ENCODE results near the gene VPS16. TPM values are rescaled to one million over a fixed set of nuclear protein-coding genes. Genes with fewer than 3 reads are reported as not detected.
"Not testable (repeated sequence)": the region's sequence is repeated elsewhere in the genome, so short reads cannot be mapped to it uniquely, and the experiment has no call there.

VPS16 gene
- total RNA-seq, 2 donors from 2014 or later: 54.3 to 60.7 TPM

GRCh38 chr20:2800521-2801285 lies 39.8 kb upstream of the VPS16 start, which contains the start of gene CPXM1:
Gene CPXM1, minus strand, starts transcription at chr20:2800627. Its CDS starts 55 bp downstream, at chr20:2800572.
- H3K36me3 Mint-ChIP-seq (ENCODE audit: insufficient read depth in 2 of 2): peaks cover 3 to 6% of the 10 kb centered on the region in 2 donors
- H3K4me3 Mint-ChIP-seq: peak within 1 kb of the TSS; percentile 89 to 95
- H3K4me1 Mint-ChIP-seq (ENCODE audit: low read depth): peaks cover 27% of the 10 kb centered on the region
- peaks cover 62% of the 10 kb centered on the region for H3K27me3 Mint-ChIP-seq (ENCODE audit: low read depth)
- peak; percentile 64 to 74 for ATAC-seq (replicated peaks in 1 of 2)
- H3K9me3 Mint-ChIP-seq: no peaks in the 10 kb centered on the region
- peak within 1 kb of the TSS; percentile 29 for H3K27ac Mint-ChIP-seq
- peak; percentile 33 to 52 for DNase-seq

DNA sequence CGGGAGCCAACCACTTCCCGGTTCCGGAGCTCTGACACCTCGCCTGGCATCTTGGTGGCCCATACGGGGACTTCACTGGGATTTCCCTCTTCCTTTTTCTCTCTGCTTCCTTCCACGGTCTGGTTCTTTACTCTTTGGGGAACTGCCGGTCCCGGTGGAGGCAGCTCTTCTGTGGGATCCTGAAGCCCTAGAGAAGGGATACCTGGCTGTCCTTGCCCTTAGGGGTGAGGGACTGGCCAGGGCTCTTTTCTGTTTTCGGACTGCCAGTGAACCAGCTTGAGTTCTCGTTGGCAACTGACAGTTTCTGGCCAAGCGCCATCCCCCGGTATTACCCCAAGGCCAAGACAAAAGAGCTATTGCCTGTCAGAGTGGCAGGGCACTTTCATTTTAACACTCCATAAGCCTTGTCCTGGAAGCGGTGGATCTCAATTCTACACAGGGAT lies 39.2 kb upstream of the VPS16 start:
- H3K9me3 Mint-ChIP-seq: no peaks in the 10 kb centered on the region
- DNase-seq (no peak), ATAC-seq (replicated peaks in 1 of 2) (no peak)
- peaks cover 3 to 6% of the 10 kb centered on the region in 2 donors for H3K36me3 Mint-ChIP-seq (ENCODE audit: insufficient read depth in 2 of 2)
- H3K4me3 Mint-ChIP-seq: peak overlapping the region; percentile 79 to 88
- H3K4me1 Mint-ChIP-seq (ENCODE audit: low read depth): peaks cover 27% of the 10 kb centered on the region
- no peak overlapping the region for H3K27ac Mint-ChIP-seq
- peaks cover 68% of the 10 kb centered on the region for H3K27me3 Mint-ChIP-seq (ENCODE audit: low read depth)

DNA sequence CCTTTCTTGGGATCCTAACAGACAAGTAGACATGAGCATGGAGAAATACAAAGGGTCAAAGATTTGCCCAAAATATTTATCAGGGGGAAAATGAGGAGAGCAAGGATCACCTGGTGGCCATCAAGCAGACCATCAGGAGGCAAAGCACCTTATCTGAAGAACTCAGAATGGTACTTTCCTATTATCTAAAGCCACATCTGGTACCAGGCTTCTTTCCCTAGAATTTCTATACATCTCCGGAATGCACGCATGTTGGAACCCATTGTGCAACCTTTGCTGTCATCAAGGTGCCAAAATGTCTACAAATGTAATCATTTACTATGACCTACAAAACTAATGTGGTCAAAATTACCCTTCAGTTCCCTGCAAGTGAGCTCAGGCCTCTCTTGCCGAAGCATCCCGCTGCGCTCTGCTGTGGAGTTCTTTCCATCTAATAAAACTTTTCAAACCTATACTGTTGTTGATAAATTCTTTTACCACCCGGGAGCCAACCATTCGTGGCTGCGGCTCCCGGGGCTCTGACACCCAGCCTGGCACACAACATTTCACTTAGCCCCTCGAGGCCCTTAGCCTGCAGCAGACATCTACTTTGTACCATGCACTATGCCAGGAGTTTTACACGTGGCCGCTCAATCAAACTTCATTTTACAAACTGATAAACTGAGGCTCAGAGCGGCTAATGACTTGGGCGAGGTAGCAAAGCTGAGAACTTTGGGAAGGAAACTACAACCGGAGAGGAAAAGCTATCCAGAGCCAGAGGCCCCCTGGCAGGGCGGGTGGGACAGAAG lies 36.3 kb upstream of the VPS16 start:
- no peak overlapping the region for H3K27ac Mint-ChIP-seq
- no peak overlapping the region for H3K4me3 Mint-ChIP-seq
- peaks cover 3 to 6% of the 10 kb centered on the region in 2 donors for H3K36me3 Mint-ChIP-seq (ENCODE audit: insufficient read depth in 2 of 2)
- H3K4me1 Mint-ChIP-seq (ENCODE audit: low read depth): peaks cover 27% of the 10 kb centered on the region
- DNase-seq (no peak), ATAC-seq (replicated peaks in 1 of 2) (no peak)
- H3K27me3 Mint-ChIP-seq (ENCODE audit: low read depth): peaks cover 65% of the 10 kb centered on the region
- H3K9me3 Mint-ChIP-seq: no peaks in the 10 kb centered on the region

GRCh38 chr20:2804852-2805688 lies 35.5 kb upstream of the VPS16 start:
- no peak overlapping the region for H3K4me3 Mint-ChIP-seq
- H3K9me3 Mint-ChIP-seq: no peaks in the 10 kb centered on the region
- no peak for ATAC-seq (replicated peaks in 1 of 2)

GRCh38 chr20:2805689-2806350 lies 34.7 kb upstream of the VPS16 start:
- no peak overlapping the region for H3K27ac Mint-ChIP-seq
- peaks cover 54% of the 10 kb centered on the region for H3K27me3 Mint-ChIP-seq (ENCODE audit: low read depth)
- H3K36me3 Mint-ChIP-seq (ENCODE audit: insufficient read depth in 2 of 2): peaks cover 0 to under 1% of the 10 kb centered on the region in 2 donors
- H3K4me3 Mint-ChIP-seq: no peak overlapping the region
- H3K9me3 Mint-ChIP-seq: no peaks in the 10 kb centered on the region
- DNase-seq (no peak), ATAC-seq (replicated peaks in 1 of 2) (no peak)
- H3K4me1 Mint-ChIP-seq (ENCODE audit: low read depth): peaks cover 16% of the 10 kb centered on the region

More at GRCh38 chr20:2804852-2805688, 35.5 kb upstream of the VPS16 start:
- no peak for DNase-seq
- Mint-ChIP-seq H3K4me1 (ENCODE audit: low read depth) (peaks cover 20% of the 10 kb centered on the region), H3K36me3 (ENCODE audit: insufficient read depth in 2 of 2) (peaks cover under 1 to 2% of the 10 kb centered on the region in 2 donors), H3K27ac (no peak overlapping the region), H3K27me3 (ENCODE audit: low read depth) (peaks cover 59% of the 10 kb centered on the region)

GRCh38 chr20:2806351-2806701 lies 34.2 kb upstream of the VPS16 start:
- Mint-ChIP-seq H3K4me3 (no peak overlapping the region), H3K36me3 (ENCODE audit: insufficient read depth in 2 of 2) (peaks cover 0 to 3% of the 10 kb centered on the region in 2 donors), H3K9me3 (no peaks in the 10 kb centered on the region), H3K27ac (no peak overlapping the region), H3K4me1 (ENCODE audit: low read depth) (peaks cover 11% of the 10 kb centered on the region), H3K27me3 (ENCODE audit: low read depth) (peaks cover 54% of the 10 kb centered on the region)
- DNase-seq: no peak
- no peak for ATAC-seq (replicated peaks in 1 of 2)

DNA sequence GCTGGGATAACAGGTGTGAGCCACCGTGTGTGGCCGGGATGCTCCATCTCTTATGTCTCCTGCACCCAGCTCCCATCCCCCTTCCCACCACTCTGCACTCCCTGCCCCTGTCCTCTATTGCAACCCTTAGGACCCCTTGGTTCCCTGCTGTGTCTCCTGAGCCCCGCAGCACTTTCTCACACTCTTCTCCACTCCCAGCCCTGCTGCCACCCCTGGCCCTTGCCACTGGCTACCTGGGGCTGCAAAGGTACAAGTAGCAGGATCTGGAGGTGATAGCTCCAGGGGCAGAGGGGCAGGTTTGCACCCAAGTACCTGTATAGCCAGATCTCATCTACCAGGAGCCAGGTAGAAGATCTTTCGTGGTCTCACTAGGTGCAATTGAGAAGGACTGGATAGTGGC lies 33.5 kb upstream of the VPS16 start:
- Mint-ChIP-seq H3K27ac (no peak overlapping the region), H3K4me3 (no peak overlapping the region), H3K9me3 (peaks cover 0 to 2% of the 10 kb centered on the region in 2 donors), H3K27me3 (ENCODE audit: low read depth) (peaks cover 58% of the 10 kb centered on the region), H3K36me3 (ENCODE audit: insufficient read depth in 2 of 2) (peaks cover 0 to 9% of the 10 kb centered on the region in 2 donors), H3K4me1 (ENCODE audit: low read depth) (peaks cover 6% of the 10 kb centered on the region)
- ATAC-seq (replicated peaks in 1 of 2): no peak
- no peak for DNase-seq

DNA sequence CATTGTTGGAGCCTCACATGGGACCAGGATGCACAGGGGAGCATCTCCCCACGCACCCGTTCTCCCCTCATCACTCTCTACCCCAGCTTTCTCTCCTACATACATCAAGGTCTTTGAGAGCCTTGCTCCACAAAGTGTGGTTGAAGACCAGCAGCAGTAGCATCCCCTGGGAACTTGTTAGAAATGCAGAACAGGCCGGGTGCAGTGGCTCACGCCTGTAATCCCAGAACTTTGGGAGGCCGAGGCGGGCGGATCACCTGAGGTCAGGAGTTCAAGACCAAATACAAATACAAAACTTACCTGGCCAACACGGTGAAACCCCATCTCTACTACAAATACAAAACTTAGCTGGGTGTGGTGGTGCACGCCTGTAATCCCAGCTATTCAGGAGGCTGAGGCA lies 32.6 kb upstream of the VPS16 start:
- not testable (repeated sequence) for H3K27ac Mint-ChIP-seq; H3K9me3 Mint-ChIP-seq; ATAC-seq (replicated peaks in 1 of 2); DNase-seq; H3K4me3 Mint-ChIP-seq; H3K4me1 Mint-ChIP-seq (ENCODE audit: low read depth)
- Mint-ChIP-seq H3K27me3 (ENCODE audit: low read depth) (peaks cover 51% of the 10 kb centered on the region), H3K36me3 (ENCODE audit: insufficient read depth in 2 of 2) (peaks cover 2 to 12% of the 10 kb centered on the region in 2 donors)

GRCh38 chr20:2809690-2810089 lies 30.9 kb upstream of the VPS16 start:
- peaks cover 45% of the 10 kb centered on the region for H3K27me3 Mint-ChIP-seq (ENCODE audit: low read depth)
- no peak overlapping the region for H3K4me3 Mint-ChIP-seq
- H3K9me3 Mint-ChIP-seq: peaks cover 3 to 5% of the 10 kb centered on the region in 2 donors
- peaks cover 4 to 15% of the 10 kb centered on the region in 2 donors for H3K36me3 Mint-ChIP-seq (ENCODE audit: insufficient read depth in 2 of 2)
- H3K4me1 Mint-ChIP-seq (ENCODE audit: low read depth): peaks cover 6% of the 10 kb centered on the region
- no peak for DNase-seq
- no peak overlapping the region for H3K27ac Mint-ChIP-seq
- ATAC-seq (replicated peaks in 1 of 2): no peak

GRCh38 chr20:2812189-2812588 lies 28.4 kb upstream of the VPS16 start:
- DNase-seq: no peak
- Mint-ChIP-seq H3K36me3 (ENCODE audit: insufficient read depth in 2 of 2) (peaks cover 4 to 15% of the 10 kb centered on the region in 2 donors), H3K27ac (no peak overlapping the region), H3K4me1 (ENCODE audit: low read depth) (peaks cover 6% of the 10 kb centered on the region), H3K4me3 (no peak overlapping the region), H3K9me3 (peaks cover 3 to 5% of the 10 kb centered on the region in 2 donors), H3K27me3 (ENCODE audit: low read depth) (peaks cover 31% of the 10 kb centered on the region)
- no peak for ATAC-seq (replicated peaks in 1 of 2)

- Mint-ChIP-seq H3K4me1 (ENCODE audit: low read depth) (peaks cover 3% of the 10 kb centered on the region), H3K9me3 (peaks cover 3 to 5% of the 10 kb centered on the region in 2 donors), H3K27ac (no peak overlapping the region), H3K4me3 (no peak overlapping the region), H3K36me3 (ENCODE audit: insufficient read depth in 2 of 2) (peaks cover 4 to 15% of the 10 kb centered on the region in 2 donors), H3K27me3 (ENCODE audit: low read depth) (peaks cover 26% of the 10 kb centered on the region)
- DNase-seq (no peak), ATAC-seq (replicated peaks in 1 of 2) (no peak)
Measured at GRCh38 chr20:2814076-2814475, 26.5 kb upstream of the VPS16 start.

GRCh38 chr20:2814587-2815051 lies 25.9 kb upstream of the VPS16 start, which contains the start of gene C20orf141:
Gene C20orf141, plus strand, starts transcription at chr20:2814987. Its CDS starts 198 bp downstream, at chr20:2815185.
- DNase-seq: no peak
- Mint-ChIP-seq H3K27me3 (ENCODE audit: low read depth) (peaks cover 22% of the 10 kb centered on the region), H3K9me3 (peaks cover 3 to 5% of the 10 kb centered on the region in 2 donors), H3K36me3 (ENCODE audit: insufficient read depth in 2 of 2) (peaks cover 4 to 15% of the 10 kb centered on the region in 2 donors), H3K27ac (no peak within 1 kb of the TSS), H3K4me1 (ENCODE audit: low read depth) (no peaks in the 10 kb centered on the region), H3K4me3 (no peak within 1 kb of the TSS)
- no peak for ATAC-seq (replicated peaks in 1 of 2)

Data from activated T-cell treated with anti-CD3 and anti-CD28 coated beads, Interleukin-2, amount 50 U/mL, for 72 hours (primary cell).